ENCODE measurements around the gene TYK2.
"Not testable (repeated sequence)": the region's sequence is repeated elsewhere in the genome, so short reads cannot be mapped to it uniquely, and the experiment has no call there.

- TF ChIP-seq MIER1 (IDR thresholded peaks at IDR 0.05; ENCODE audit: low read depth); ZBTB5 (IDR thresholded peaks at IDR 0.05); CREB1 (IDR thresholded peaks at IDR 0.05); CREB1 (CRISPR knock-in tag; IDR thresholded peaks at IDR 0.05); ADNP (tag; IDR thresholded peaks at IDR 0.05); ZNF316 (IDR thresholded peaks at IDR 0.05): not testable (repeated sequence)
Observed at GRCh38 chr19:10336725-10337124, 43.6 kb downstream of the TYK2 start.

Data from K562 (cell line).